Lower leg skin (tissue), 3 donors: ENCODE results near the gene CCSER1.

ENCODE experiments used
- CTCF ChIP-seq, 3 donors: fragments of 450-650 bp; IDR thresholded peaks; one replicate each; pipeline ENCODE4 v1.5.1; 2016; ENCODE audit warnings: antibody characterized with exemption in 3 of 3, mild to moderate bottlenecking in 3 of 3, moderate library complexity in 2 of 3
- POLR2A ChIP-seq, 2 donors: fragments of 450-650 bp; IDR thresholded peaks; one replicate each; pipeline ENCODE4 v1.6.1; 2016 to 2017; ENCODE audit warnings: antibody characterized with exemption in 2 of 2, mild to moderate bottlenecking in 1 of 2, moderate library complexity in 1 of 2

GRCh38 chr4:90438522-90438921 is 311.3 kb downstream of the CCSER1 start:
- no peak for TF ChIP-seq POLR2A (IDR thresholded peaks at IDR 0.05)
- TF ChIP-seq CTCF (IDR thresholded peaks at IDR 0.05), result no peak
